ENCODE data around the gene IL17REL.
"Not testable (repeated sequence)": the region's sequence is repeated elsewhere in the genome, so short reads cannot be mapped to it uniquely, and the experiment has no call there.

IL17REL gene

GRCh38 chr22:49950396-49950994 is 62.1 kb downstream of the IL17REL start:
- no peak for DNase-seq (ENCODE audit: low spot score)
- in situ Hi-C loops (cut with MboI; ENCODE audit: low sequenced_read_pairs, unreplicated experiment) = no loop called here
- TF ChIP-seq, protein P1, sequence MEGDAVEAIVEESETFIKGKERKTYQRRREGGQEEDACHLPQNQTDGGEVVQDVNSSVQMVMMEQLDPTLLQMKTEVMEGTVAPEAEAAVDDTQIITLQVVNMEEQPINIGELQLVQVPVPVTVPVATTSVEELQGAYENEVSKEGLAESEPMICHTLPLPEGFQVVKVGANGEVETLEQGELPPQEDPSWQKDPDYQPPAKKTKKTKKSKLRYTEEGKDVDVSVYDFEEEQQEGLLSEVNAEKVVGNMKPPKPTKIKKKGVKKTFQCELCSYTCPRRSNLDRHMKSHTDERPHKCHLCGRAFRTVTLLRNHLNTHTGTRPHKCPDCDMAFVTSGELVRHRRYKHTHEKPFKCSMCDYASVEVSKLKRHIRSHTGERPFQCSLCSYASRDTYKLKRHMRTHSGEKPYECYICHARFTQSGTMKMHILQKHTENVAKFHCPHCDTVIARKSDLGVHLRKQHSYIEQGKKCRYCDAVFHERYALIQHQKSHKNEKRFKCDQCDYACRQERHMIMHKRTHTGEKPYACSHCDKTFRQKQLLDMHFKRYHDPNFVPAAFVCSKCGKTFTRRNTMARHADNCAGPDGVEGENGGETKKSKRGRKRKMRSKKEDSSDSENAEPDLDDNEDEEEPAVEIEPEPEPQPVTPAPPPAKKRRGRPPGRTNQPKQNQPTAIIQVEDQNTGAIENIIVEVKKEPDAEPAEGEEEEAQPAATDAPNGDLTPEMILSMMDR (IDR thresholded peaks at IDR 0.05; ENCODE audit: borderline replicate concordance, control extremely low read depth, extremely low read depth, insufficient read depth, missing control alignments) = no peak

GRCh38 chr22:49949914-49950292 is 62.7 kb downstream of the IL17REL start:
- in situ Hi-C loops (cut with MboI; ENCODE audit: low sequenced_read_pairs, unreplicated experiment) = no loop called here
- no peak for DNase-seq (ENCODE audit: low spot score)
- TF ChIP-seq, protein P1 (IDR thresholded peaks at IDR 0.05; ENCODE audit: borderline replicate concordance, control extremely low read depth, extremely low read depth, insufficient read depth, missing control alignments) = no peak

- DNase-seq (ENCODE audit: low spot score) = no peak
- TF ChIP-seq, protein P1 (IDR thresholded peaks at IDR 0.05; ENCODE audit: borderline replicate concordance, control extremely low read depth, extremely low read depth, insufficient read depth, missing control alignments) = no peak
- in situ Hi-C loops (cut with MboI; ENCODE audit: low sequenced_read_pairs, unreplicated experiment) = no loop called here
Observed at GRCh38 chr22:49948958-49949913, 63.3 kb downstream of the IL17REL start.

DNA sequence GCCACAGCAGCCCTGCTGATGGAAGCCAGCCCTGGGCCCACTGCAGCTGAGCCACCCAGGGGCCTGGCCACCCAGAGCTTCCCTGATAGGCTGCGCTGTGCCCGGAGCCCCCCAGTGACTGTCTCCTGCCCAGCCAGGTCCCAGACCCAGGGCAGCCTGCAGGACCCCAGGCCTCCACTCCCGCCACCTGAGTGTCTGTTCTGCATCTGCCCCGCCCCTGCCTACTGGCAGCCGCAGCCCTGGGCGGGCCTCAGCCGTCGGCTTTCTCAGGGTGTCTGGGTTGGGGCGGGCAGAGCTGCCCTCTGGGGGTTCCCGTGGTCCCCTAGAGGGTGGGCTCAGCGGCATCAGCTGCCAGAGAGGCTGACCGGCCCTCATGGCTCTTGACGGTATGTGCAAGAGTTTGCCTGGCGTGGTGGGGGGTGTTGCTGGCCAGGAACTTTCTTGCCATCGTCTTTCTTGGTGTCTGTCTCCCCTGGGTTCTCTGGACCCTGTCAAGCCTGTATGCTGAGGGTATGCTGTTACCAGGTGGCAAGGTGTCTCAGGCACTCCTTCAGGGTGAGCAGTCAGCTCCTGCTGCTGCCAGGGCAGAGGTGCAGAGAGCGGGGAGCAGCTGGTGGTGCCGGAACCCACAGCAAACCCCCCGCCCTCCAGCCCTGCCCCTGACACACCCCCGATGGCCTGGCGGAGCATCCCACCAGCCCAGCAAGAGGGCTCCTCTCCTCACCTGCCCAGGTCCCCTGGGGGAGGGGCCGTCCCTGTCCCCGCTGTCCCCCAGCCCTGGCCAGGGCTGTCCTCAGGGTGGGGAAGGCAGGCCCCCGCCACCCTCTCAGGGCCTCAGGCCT is 64.2 kb downstream of the IL17REL start:
- no peak for DNase-seq (ENCODE audit: low spot score)
- in situ Hi-C loops (cut with MboI; ENCODE audit: low sequenced_read_pairs, unreplicated experiment) = no loop called here
- TF ChIP-seq, protein P1 (IDR thresholded peaks at IDR 0.05; ENCODE audit: borderline replicate concordance, control extremely low read depth, extremely low read depth, insufficient read depth, missing control alignments) = no peak

DNA sequence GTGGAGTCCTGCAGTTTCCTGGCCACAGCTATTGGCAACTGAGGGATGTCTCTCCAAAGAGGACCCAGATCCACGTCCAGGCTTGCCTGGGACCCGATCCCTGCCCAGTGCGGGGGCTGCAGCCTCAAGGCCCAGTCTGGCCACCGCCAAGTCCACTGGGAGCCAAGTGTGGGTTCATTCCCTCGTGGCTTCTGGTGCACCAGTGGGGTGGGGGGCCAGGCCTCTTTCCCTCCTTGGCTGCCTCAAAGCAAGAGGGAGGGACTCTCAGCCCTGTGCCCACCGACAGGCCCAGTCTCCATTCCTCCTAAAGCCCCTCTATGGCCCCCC is 65.3 kb downstream of the IL17REL start:
- no peak for DNase-seq (ENCODE audit: low spot score)
- in situ Hi-C loops (cut with MboI; ENCODE audit: low sequenced_read_pairs, unreplicated experiment) = no loop called here
- TF ChIP-seq, protein P1 (IDR thresholded peaks at IDR 0.05; ENCODE audit: borderline replicate concordance, control extremely low read depth, extremely low read depth, insufficient read depth, missing control alignments) = no peak

DNA sequence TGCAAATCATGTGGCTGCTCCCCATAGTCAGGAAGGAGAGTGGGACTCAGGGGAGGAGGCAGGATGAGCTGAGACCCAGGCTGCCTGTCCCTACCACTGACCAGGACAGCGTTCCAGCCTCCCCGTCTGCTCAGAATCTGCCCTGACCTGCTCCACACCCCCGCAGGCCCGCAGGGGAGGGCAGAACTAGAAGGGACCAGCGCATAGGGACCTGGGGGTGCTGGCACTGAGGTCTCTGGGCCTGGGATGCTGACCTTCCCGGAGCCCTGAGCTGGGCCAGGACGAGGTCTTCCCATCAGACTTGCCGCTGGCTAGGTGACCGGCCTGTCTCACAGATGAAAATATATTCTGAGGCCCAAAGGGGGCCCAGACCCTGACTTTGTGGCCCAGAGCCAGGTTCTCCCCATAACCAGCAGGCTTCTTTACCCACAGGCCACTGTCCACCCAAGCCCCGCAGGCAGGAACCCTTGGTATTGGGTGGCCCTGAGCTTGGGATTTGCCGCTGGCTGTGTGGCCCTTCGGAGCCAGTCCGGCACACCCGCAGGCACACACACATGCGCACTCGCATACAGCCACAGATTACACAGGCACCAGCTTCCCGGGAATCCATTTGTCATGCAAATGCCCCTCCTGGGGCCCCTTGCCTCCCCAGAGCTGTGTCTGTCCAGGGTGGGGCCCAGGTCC is 65.8 kb downstream of the IL17REL start:
- TF ChIP-seq, protein P1 (IDR thresholded peaks at IDR 0.05; ENCODE audit: borderline replicate concordance, control extremely low read depth, extremely low read depth, insufficient read depth, missing control alignments) = no peak
- no peak for DNase-seq (ENCODE audit: low spot score)
- in situ Hi-C loops (cut with MboI; ENCODE audit: low sequenced_read_pairs, unreplicated experiment) = no loop called here

GRCh38 chr22:49945042-49945794 is 67.3 kb downstream of the IL17REL start:
- DNase-seq (ENCODE audit: low spot score); in situ Hi-C loops (cut with MboI; ENCODE audit: low sequenced_read_pairs, unreplicated experiment): not testable (repeated sequence)

Measured in GM13976 (cell line).